Common myeloid progenitor, CD34-positive (primary cell): ENCODE measurements around the gene CD70.
"Not testable (repeated sequence)": the region's sequence is repeated elsewhere in the genome, so short reads cannot be mapped to it uniquely, and the experiment has no call there.

ENCODE experiments used
- CTCF ChIA-PET: fragments of 350-600 bp; sonication (Branson Sonifier 250); formaldehyde crosslinking; loops from one replicate; lab custom pipeline; 2021; ENCODE audit warnings: antibody characterized with exemption; lab: Charles Lee
- POLR2A ChIA-PET: fragments of 350-600 bp; sonication (Branson Sonifier 250); formaldehyde crosslinking; loops from one replicate; lab custom pipeline; 2021; ENCODE audit warnings: antibody characterized with exemption; lab: Charles Lee
- DNase-seq, 3 donors: peaks; one replicate each; pipeline versions ENCODE4 v3.0.0 to v3.0.0-alpha.2; 2013
- H3K27ac ChIP-seq, 2 experiments: 1 replicate in 1 of 2; 2 replicates in 1 of 2; pipeline ENCODE4 v1.7.0; 2013; ENCODE audit warnings: inconsistent platforms in 2 of 2, low read length in 2 of 2, mild to moderate bottlenecking in 2 of 2, low read depth in 1 of 2, moderate library complexity in 1 of 2; ENCODE audit not compliant: severe bottlenecking in 2 of 2, insufficient read depth in 1 of 2, poor library complexity in 1 of 2
- H3K27me3 ChIP-seq, 5 experiments: replicated peaks in 2 of 5; 1 replicate in 3 of 5; 2 replicates in 2 of 5; pipeline versions ENCODE4 v1.6.1 to v1.7.0; 2013; ENCODE audit warnings: low read length in 4 of 5, mild to moderate bottlenecking in 2 of 5, moderate library complexity in 2 of 5, inconsistent platforms in 1 of 5; ENCODE audit not compliant: insufficient read depth in 5 of 5, control insufficient read depth in 4 of 5
- H3K36me3 ChIP-seq, 4 experiments: 1 replicate in 2 of 4; 2 replicates in 2 of 4; pipeline versions ENCODE4 v1.6.1 to v1.7.0; 2013; ENCODE audit warnings: low read length in 3 of 4, control low read depth in 1 of 4, mild to moderate bottlenecking in 1 of 4; ENCODE audit not compliant: control insufficient read depth in 4 of 4, insufficient read depth in 4 of 4
- H3K4me1 ChIP-seq, 4 experiments: 1 replicate in 3 of 4; 2 replicates in 1 of 4; pipeline versions ENCODE4 v1.6.1 to v1.7.1; 2013; ENCODE audit warnings: low read length in 3 of 4, mild to moderate bottlenecking in 3 of 4, control low read depth in 1 of 4, inconsistent platforms in 1 of 4, moderate library complexity in 1 of 4; ENCODE audit not compliant: control insufficient read depth in 4 of 4, insufficient read depth in 4 of 4; ENCODE audit errors: control extremely low read depth in 1 of 4
- H3K4me3 ChIP-seq, 7 experiments: 1 replicate in 4 of 7; 2 replicates in 3 of 7; pipeline versions ENCODE4 v1.5.1 to v1.7.0; 2013; ENCODE audit warnings: mild to moderate bottlenecking in 7 of 7, low read length in 6 of 7, moderate library complexity in 6 of 7, inconsistent platforms in 2 of 7, low read depth in 2 of 7, control low read depth in 1 of 7; ENCODE audit not compliant: insufficient read depth in 4 of 7, control insufficient read depth in 1 of 7; ENCODE audit errors: extremely low read depth in 1 of 7
- H3K9me3 ChIP-seq, 5 experiments: 1 replicate in 4 of 5; 2 replicates in 1 of 5; pipeline versions ENCODE4 v1.6.1 to v1.7.1; 2013; ENCODE audit warnings: low read length in 4 of 5, mild to moderate bottlenecking in 2 of 5, inconsistent platforms in 1 of 5, low read depth in 1 of 5, moderate library complexity in 1 of 5; ENCODE audit not compliant: control insufficient read depth in 4 of 5, insufficient read depth in 2 of 5; ENCODE audit errors: control extremely low read depth in 1 of 5
- WGBS: methylation state at CpG from one replicate; pipeline ENCODE4 v1.1.5; 2013; ENCODE audit not compliant: insufficient coverage; 5-methylcytosine and 5-hydroxymethylcytosine counted together

The CD70 gene

DNA sequence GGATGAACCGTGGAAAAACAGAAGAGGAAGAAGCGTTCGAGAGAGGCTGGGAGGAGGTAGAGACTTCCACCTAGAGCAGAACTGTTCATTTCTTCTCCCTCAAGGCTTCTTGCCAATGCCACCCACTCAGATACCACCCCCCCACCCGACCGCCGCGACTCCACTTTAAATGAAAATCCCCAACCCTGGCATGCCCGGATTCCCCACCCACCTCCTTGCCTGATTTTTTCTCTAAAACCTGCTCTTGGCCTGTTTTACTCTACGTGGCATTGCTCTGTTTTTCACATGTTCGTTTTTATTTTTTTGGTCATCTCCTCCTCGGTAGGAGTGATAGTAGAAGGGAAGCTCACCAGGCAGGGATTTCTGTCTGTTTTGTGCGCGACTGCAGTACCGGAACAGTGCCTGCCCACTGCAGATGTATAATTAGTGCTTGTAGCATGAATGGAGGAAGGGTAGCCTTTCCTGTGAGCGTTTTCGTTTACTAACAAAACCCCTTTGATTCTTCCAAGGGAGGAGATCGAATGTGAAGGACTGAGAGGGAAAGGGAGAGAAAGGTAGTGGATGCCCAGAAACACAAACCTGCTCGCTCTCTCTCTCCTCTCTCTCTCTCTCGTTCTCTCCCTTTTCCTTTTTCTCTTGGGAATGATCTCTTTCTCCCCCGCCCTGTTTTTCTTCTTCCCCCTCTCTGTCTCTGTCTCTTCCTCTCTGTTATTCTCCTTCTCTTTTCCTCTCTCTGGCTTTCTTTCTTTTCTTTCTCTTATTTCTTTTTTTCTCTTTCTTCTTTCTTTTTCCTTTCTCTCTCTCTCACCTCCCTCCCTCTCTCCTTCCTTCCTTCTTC lies 2.2 kb downstream of the CD70 start:
- Histone ChIP-seq H3K36me3 (no peaks in the 10 kb centered on the region), H3K4me3 (no peak overlapping the region), H3K27ac (no peak overlapping the region), H3K27me3 (peaks cover 10 to 76% (median 43%) of the 10 kb centered on the region in 5 experiments), H3K9me3 (peaks cover 0 to 2% (median 0%) of the 10 kb centered on the region in 5 experiments), H3K4me1 (peaks cover 0 to 40% (median 29%) of the 10 kb centered on the region in 4 experiments)
- ChIA-PET POLR2A (no interaction called here), CTCF (no interaction called here)
- WGBS, result 9% methylated on average over 11 of the region's 20 CpGs
- DNase-seq, result peak in 1 of 3 donors; percentile 37

DNA sequence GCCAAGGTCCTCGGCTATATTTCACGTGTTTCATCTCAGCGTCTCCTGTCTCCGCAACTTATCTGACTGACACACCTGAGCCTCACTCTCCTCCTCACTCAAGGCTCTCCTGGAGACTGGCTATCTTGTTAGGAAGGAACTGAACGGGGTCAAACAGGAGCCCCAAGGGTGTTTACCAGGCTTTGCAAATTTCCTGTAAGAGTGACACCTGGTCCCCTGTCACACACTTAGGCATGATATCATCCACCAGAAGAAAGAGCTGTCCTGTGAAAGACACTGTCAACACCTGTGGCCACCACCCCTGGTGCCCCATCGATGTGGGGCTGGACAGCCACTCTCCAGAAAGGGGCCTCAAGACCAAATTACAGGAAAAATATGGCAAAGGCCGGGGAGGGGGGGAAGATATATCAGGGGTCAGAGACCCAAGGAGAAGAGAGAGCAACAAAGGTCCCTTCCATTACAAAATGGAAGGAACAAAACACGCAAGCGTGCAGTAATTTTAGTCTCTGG lies 2.9 kb downstream of the CD70 start:
- H3K36me3 ChIP-seq, result no peaks in the 10 kb centered on the region
- no peak for DNase-seq
- peaks cover 10 to 71% (median 41%) of the 10 kb centered on the region in 5 experiments for H3K27me3 ChIP-seq
- no peak overlapping the region for H3K27ac ChIP-seq
- no peak overlapping the region for H3K4me3 ChIP-seq
- ChIA-PET CTCF (interaction anchor here (0.6 kb wide), 1 partner anchor 290 kb away, joined by 3 read pairs; no protein-coding TSS in a partner anchor), POLR2A (no interaction called here)
- H3K9me3 ChIP-seq, result peaks cover 0 to 2% (median 0%) of the 10 kb centered on the region in 5 experiments
- peaks cover 0 to 40% (median 29%) of the 10 kb centered on the region in 4 experiments for H3K4me1 ChIP-seq
- WGBS, result 6% methylated on average over 9 of the region's 9 CpGs

GRCh38 chr19:6587093-6587820 lies 3.7 kb downstream of the CD70 start:
- ChIA-PET CTCF (interaction anchor here (0.6 to 0.9 kb wide), 2 partner anchors 31 to 289 kb away, joined by 3 to 4 read pairs; no protein-coding TSS in a partner anchor), POLR2A (no interaction called here)
- Histone ChIP-seq H3K9me3 (peaks cover 0 to 2% (median 0%) of the 10 kb centered on the region in 5 experiments), H3K27ac (no peak overlapping the region), H3K4me1 (peaks cover 0 to 40% (median 29%) of the 10 kb centered on the region in 4 experiments), H3K27me3 (peaks cover 10 to 70% (median 41%) of the 10 kb centered on the region in 5 experiments), H3K4me3 (peak overlapping the region in 2 of 7 experiments; percentile 12 to 13), H3K36me3 (no peaks in the 10 kb centered on the region)
- DNase-seq, result no peak
- 6% methylated on average over 27 of the region's 27 CpGs for WGBS

- Histone ChIP-seq H3K27me3 (peaks cover 10 to 66% (median 41%) of the 10 kb centered on the region in 5 experiments), H3K9me3 (peaks cover 0 to 2% (median 0%) of the 10 kb centered on the region in 5 experiments), H3K4me3 (peak overlapping the region in 1 of 7 experiments; percentile 13), H3K4me1 (peaks cover 0 to 40% (median 29%) of the 10 kb centered on the region in 4 experiments), H3K36me3 (no peaks in the 10 kb centered on the region), H3K27ac (no peak overlapping the region)
- no peak for DNase-seq
- CTCF ChIA-PET, result interaction anchor here (0.9 kb wide), 1 partner anchor 30 kb away, joined by 4 read pairs; no protein-coding TSS in a partner anchor
- WGBS, result 42% methylated on average over 4 of the region's 4 CpGs
- POLR2A ChIA-PET, result no interaction called here
Observed at GRCh38 chr19:6586726-6587092, 4.2 kb downstream of the CD70 start.

DNA sequence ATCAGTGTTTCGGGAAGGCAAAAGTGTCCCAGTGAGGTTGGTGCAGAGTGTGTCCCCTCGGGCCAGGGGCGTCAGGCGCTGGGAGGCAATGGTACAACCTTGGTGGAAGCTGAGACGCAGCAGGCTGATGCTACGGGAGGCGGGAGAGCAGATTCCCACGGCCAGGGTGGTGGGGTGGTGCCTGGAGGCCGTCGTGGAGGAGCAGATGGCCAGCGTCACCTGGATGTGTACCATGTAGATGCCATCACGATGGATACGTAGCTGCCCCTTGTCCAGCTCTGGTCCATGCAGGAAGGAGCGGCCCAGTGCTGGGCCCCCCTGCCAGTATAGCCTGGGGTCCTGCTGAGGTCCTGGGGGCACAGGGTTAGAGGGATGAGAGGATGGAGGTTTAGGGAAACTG lies 4.9 kb downstream of the CD70 start:
- peaks cover 0 to 35% (median 25%) of the 10 kb centered on the region in 4 experiments for H3K4me1 ChIP-seq
- H3K4me3 ChIP-seq, result no peak overlapping the region
- DNase-seq, result no peak
- H3K9me3 ChIP-seq, result peaks cover 0 to 2% (median 0%) of the 10 kb centered on the region in 5 experiments
- no peaks in the 10 kb centered on the region for H3K36me3 ChIP-seq
- H3K27me3 ChIP-seq, result peaks cover 10 to 61% (median 36%) of the 10 kb centered on the region in 5 experiments
- POLR2A ChIA-PET, result no interaction called here
- no peak overlapping the region for H3K27ac ChIP-seq
- CTCF ChIA-PET, result no interaction called here
- WGBS, result 92% methylated on average over 10 of the region's 14 CpGs

DNA sequence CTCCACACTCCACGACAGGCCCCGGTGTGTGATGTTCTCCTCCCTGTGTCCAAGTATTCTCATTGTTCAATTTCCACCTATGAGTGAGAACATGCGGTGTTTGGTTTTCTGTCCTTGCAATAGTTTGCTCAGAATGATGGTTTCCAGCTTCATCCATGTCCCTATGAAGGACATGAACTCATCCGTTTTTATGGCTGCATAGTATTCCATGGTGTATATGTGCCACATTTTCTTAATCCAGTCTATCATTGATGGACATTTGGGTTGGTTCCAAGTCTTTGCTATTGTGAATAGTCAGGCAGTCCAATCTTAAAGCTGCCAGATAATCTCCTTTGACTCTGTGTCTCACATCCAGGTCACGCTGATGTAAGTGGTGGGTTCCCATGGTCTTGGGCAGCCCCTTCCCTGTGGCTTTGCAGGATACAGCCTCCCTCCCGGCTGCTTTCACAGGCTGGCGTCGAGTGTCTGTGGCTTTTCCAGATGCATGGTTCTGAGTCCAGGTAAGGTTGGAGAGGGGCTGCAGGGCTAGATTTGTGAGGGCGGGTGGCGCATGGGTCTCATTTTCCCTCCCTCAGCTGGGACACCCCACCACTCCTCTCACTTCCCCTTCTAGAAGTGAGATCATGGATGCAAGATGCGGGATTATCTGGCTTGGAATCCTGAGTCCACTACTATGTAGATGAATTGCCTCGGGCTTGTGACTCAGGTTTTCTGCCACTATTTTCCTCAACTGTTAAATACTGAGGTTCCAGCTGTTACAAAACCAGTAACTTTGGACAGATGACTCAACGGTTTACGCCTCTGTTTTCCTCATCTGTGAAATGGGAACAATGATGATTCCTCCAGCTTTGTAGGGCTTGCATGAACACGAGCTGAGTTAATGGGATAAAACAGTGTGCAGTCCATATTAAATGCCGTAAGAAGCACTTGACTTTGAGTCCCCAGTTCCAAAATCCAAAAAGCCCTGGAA lies 8.2 kb downstream of the CD70 start:
- H3K9me3 ChIP-seq, H3K36me3 ChIP-seq, H3K4me1 ChIP-seq, H3K4me3 ChIP-seq, DNase-seq, POLR2A ChIA-PET, CTCF ChIA-PET, H3K27ac ChIP-seq: not testable (repeated sequence)
- WGBS, result 96% methylated on average over 9 of the region's 16 CpGs
- H3K27me3 ChIP-seq, result peaks cover 6 to 28% (median 14%) of the 10 kb centered on the region in 5 experiments
